A549 (cell line): Measurements from ENCODE around the gene ZSWIM1. TPM values are rescaled to one million over a fixed set of nuclear protein-coding genes. Genes with fewer than 3 reads are reported as not detected.
A peak's percentile ranks its signal among the peaks of the same experiment; 100 is the strongest.

Experiments
- ATAC-seq, 2 experiments: fragments of 200-7000 bp in 1 of 2; fragments of >200 bp in 1 of 2; cut with Nextera tagmentation in 1 of 2; cut with Tn5 transposase in 1 of 2; 3 replicates each; pipeline versions ENCODE4 v1.8.0 to v1.9.1; 2018 to 2020; ENCODE audit warnings: mild to moderate bottlenecking in 1 of 2, moderate library complexity in 1 of 2
- CTCF ChIA-PET: fragments of 300-600 bp; sonication (Branson Sonifier 250); formaldehyde crosslinking; extraction: SDS; loops from one replicate; lab custom pipeline; 2021; ENCODE audit warnings: antibody characterized with exemption, inconsistent platforms; lab: Yijun Ruan, JAX
- POLR2A ChIA-PET: fragments of 350-600 bp; formaldehyde crosslinking; extraction: SDS; loops from one replicate; lab custom pipeline; 2021; ENCODE audit warnings: antibody characterized with exemption, inconsistent platforms; lab: Yijun Ruan, JAX
- DNase-seq, 2 experiments: peaks; one replicate each; pipeline versions ENCODE4 v3.0.0 to v3.0.0-alpha.2; 2011 to 2016; ENCODE audit warnings: low read depth in 1 of 2, low spot score in 1 of 2
- FAIRE-seq: peaks from 2 replicates; lab custom pipeline; 2011; peaks lifted over from hg19 to GRCh38; lab: Jason Lieb, UNC
- H3K27ac ChIP-seq, 2 experiments: fragments of >200 bp; sonication (Bioruptor Twin); formaldehyde crosslinking; 3 replicates each; pipeline ENCODE4 v1.5.1; 2016 to 2017
- H3K4me1 ChIP-seq: fragments of >200 bp; sonication (Bioruptor Twin); formaldehyde crosslinking; 3 replicates; pipeline ENCODE4 v1.6.1; 2016
- H3K4me2 ChIP-seq: fragments of >200 bp; sonication (Bioruptor Twin); formaldehyde crosslinking; 3 replicates; pipeline ENCODE4 v1.6.1; 2016
- H3K4me3 ChIP-seq: fragments of >200 bp; sonication (Bioruptor Twin); formaldehyde crosslinking; 3 replicates; pipeline ENCODE4 v1.5.1; 2016
- H3K9me3 ChIP-seq: fragments of >200 bp; sonication (Bioruptor Twin); formaldehyde crosslinking; 3 replicates; pipeline ENCODE4 v1.6.1; 2016
- CBX8 ChIP-seq: fragments of 200-600 bp; sonication (generic); IDR thresholded peaks from 2 replicates; pipeline ENCODE4 v1.6.1; 2016
- CEBPB ChIP-seq, 2 experiments: fragments of >200 bp in 1 of 2; sonication (Bioruptor Twin) in 1 of 2; formaldehyde crosslinking in 1 of 2; IDR thresholded peaks; 2 replicates each; pipeline ENCODE4 v1.6.1; 2012 to 2016
- CHD2 ChIP-seq: fragments of 150-350 bp; IDR thresholded peaks from 2 replicates; pipeline ENCODE4 v1.6.1; 2014; ENCODE audit warnings: low read length; ENCODE audit not compliant: partially characterized antibody
- EHMT2 ChIP-seq: fragments of 200-600 bp; sonication (generic); IDR thresholded peaks from 2 replicates; pipeline ENCODE4 v1.6.1; 2016; ENCODE audit warnings: antibody characterized with exemption, low read depth, mild to moderate bottlenecking, moderate library complexity
- EP300 ChIP-seq, 2 experiments: fragments of >200 bp; sonication (Bioruptor Twin); formaldehyde crosslinking; IDR thresholded peaks; 2 replicates in 1 of 2; 3 replicates in 1 of 2; pipeline ENCODE4 v1.6.1; 2016 to 2017
- FOXS1 ChIP-seq: fragments of 250-450 bp; sonication (Bioruptor Pico); IDR thresholded peaks from 2 replicates; pipeline ENCODE4 v1.5.0; 2020; ENCODE audit warnings: mild to moderate bottlenecking, moderate library complexity
- HEYL ChIP-seq: fragments of 250-450 bp; sonication (Bioruptor Pico); IDR thresholded peaks from 2 replicates; pipeline ENCODE4 v1.8.0; 2021; ENCODE audit warnings: mild to moderate bottlenecking, moderate library complexity
- HOXB13 ChIP-seq: fragments of 250-450 bp; sonication (Bioruptor Pico); IDR thresholded peaks from 2 replicates; pipeline ENCODE4 v1.5.0; 2020; ENCODE audit warnings: low read depth, mild to moderate bottlenecking, moderate library complexity
- HOXB5 ChIP-seq: fragments of 250-450 bp; sonication (Bioruptor Pico); IDR thresholded peaks from 2 replicates; pipeline ENCODE4 v1.5.0; 2020; ENCODE audit warnings: mild to moderate bottlenecking, moderate library complexity
- JUN ChIP-seq, 2 experiments: fragments of >200 bp; sonication (Bioruptor Twin); formaldehyde crosslinking; IDR thresholded peaks; 2 replicates in 1 of 2; 3 replicates in 1 of 2; pipeline ENCODE4 v1.6.1; 2016 to 2017
- KDM1A ChIP-seq: fragments of 200-600 bp; sonication (generic); IDR thresholded peaks from 2 replicates; pipeline ENCODE4 v1.6.1; 2016; ENCODE audit warnings: low read depth, mild to moderate bottlenecking
- KDM5A ChIP-seq: fragments of 200-600 bp; sonication (generic); IDR thresholded peaks from 2 replicates; pipeline ENCODE4 v1.6.1; 2016; ENCODE audit warnings: antibody characterized with exemption, mild to moderate bottlenecking
- ZC3H11A ChIP-seq: fragments of 450-650 bp; IDR thresholded peaks from 2 replicates; pipeline ENCODE4 v1.6.1; 2014; ENCODE audit warnings: antibody characterized with exemption, mild to moderate bottlenecking
- WGBS: methylation state at CpG from one replicate; pipeline ENCODE4 v1.1.6; 2017; ENCODE audit errors: missing lambda C conversion rate; 5-methylcytosine and 5-hydroxymethylcytosine counted together
- polyA plus RNA-seq, 4 experiments: library from polyadenylated mRNA; depleted of rRNA in 3 of 4; stranded (reverse); fragments of >200 nt; fragmentation: RNase III in 1 of 4; extraction: RNeasy Plus Mini Kit Qiagen cat#74134 plus additional on column Dnase treatment in 1 of 4; gene quantifications; 2 replicates in 3 of 4; 3 replicates in 1 of 4; pipeline ENCODE4 v1.2.3, GENCODE V29; 2011 to 2017
- TF ChIP-seq, protein P1 (sequence below): fragments of 200-600 bp; sonication (generic); IDR thresholded peaks from 2 replicates; pipeline ENCODE4 v1.6.1; 2016; ENCODE audit warnings: antibody characterized with exemption, mild to moderate bottlenecking, moderate library complexity
- TF ChIP-seq, protein P2 (sequence below): fragments of >200 bp; sonication (Bioruptor Twin); formaldehyde crosslinking; IDR thresholded peaks from 3 replicates; pipeline ENCODE4 v1.5.1; 2016

Gene ZSWIM1
- polyA plus RNA-seq, 2 of the 4 experiments (the other 2 are of a cell fraction), result 4.7 to 6.6 TPM

GRCh38 chr20:45910670-45911485 is 29.9 kb downstream of the ZSWIM1 start:
- peak; percentile 80 for TF ChIP-seq CHD2
- TF ChIP-seq CEBPB (IDR thresholded peaks at IDR 0.05), result peak; percentile 12 to 70; a peak in 2 of 4 replicates
- TF ChIP-seq, protein P1, sequence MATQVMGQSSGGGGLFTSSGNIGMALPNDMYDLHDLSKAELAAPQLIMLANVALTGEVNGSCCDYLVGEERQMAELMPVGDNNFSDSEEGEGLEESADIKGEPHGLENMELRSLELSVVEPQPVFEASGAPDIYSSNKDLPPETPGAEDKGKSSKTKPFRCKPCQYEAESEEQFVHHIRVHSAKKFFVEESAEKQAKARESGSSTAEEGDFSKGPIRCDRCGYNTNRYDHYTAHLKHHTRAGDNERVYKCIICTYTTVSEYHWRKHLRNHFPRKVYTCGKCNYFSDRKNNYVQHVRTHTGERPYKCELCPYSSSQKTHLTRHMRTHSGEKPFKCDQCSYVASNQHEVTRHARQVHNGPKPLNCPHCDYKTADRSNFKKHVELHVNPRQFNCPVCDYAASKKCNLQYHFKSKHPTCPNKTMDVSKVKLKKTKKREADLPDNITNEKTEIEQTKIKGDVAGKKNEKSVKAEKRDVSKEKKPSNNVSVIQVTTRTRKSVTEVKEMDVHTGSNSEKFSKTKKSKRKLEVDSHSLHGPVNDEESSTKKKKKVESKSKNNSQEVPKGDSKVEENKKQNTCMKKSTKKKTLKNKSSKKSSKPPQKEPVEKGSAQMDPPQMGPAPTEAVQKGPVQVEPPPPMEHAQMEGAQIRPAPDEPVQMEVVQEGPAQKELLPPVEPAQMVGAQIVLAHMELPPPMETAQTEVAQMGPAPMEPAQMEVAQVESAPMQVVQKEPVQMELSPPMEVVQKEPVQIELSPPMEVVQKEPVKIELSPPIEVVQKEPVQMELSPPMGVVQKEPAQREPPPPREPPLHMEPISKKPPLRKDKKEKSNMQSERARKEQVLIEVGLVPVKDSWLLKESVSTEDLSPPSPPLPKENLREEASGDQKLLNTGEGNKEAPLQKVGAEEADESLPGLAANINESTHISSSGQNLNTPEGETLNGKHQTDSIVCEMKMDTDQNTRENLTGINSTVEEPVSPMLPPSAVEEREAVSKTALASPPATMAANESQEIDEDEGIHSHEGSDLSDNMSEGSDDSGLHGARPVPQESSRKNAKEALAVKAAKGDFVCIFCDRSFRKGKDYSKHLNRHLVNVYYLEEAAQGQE, result peak; percentile 61
- no peak for TF ChIP-seq KDM1A
- TF ChIP-seq JUN (IDR thresholded peaks at IDR 0.05), result peak in 1 of 2 experiments; percentile 17; a peak in 1 of 5 replicates
- DNase-seq (peak; percentile 87 to 99), FAIRE-seq (no peak), ATAC-seq (peak; percentile 88 to 96)
- POLR2A ChIA-PET, result interaction anchor here (1.0 to 1.2 kb wide), 2 partner anchors 11 to 24 kb away, joined by 4 to 8 read pairs; no protein-coding TSS in a partner anchor
- peaks cover 16% of the 10 kb centered on the region for H3K4me1 ChIP-seq
- WGBS, result 20% methylated on average over 28 of the region's 43 CpGs
- H3K9me3 ChIP-seq, result no peaks in the 10 kb centered on the region
- H3K27ac ChIP-seq, result peak overlapping the region; percentile 55 to 79
- CTCF ChIA-PET, result interaction anchor here (0.6 to 1.6 kb wide), 2 partner anchors 13 to 1781 kb away, joined by 3 to 6 read pairs; no protein-coding TSS in a partner anchor
- peak overlapping the region; percentile 33; the same call in 2 of the 3 replicates for H3K4me3 ChIP-seq
- H3K4me2 ChIP-seq, result peak overlapping the region; percentile 69

DNA sequence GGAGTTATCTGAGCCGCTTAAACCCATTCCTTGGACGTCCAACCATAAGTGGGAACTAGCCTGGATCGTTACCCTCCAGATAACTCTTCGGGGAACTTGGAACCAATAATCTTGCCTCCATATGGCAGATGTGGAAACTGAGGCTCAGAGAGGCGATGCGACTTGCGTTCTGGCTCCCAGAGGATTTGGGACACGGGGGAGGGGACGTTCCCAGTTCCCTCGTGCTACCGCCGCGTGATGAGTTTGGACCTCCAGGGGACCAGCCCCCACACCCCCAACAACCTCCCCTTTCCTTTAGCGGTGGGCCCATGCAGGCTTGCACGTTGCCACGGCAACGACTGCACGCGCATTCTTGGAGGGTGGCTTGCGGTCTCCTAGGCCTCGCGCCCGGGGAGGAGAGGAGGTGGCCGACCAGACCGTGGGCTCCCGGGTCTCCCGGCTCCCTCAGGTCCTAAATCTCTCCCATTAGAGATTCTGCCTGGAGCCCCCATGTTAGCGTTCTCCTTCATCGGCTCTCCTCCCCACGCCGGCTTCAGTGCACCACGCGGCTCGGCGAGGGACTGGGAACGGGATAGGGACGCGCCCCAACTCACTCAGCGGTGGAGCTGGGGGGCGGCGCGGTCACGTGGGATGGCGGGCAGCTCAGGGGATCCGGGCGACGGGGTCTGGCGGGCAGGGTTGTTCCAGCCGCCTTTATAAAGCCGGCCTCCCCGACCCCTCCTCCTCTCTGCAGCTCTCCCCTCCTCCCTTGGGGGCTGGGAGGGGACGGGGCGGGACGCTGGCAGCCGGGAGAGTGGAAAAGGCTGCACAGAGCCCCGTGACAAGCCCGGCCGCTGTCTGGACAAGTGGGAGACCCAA is 30.7 kb downstream of the ZSWIM1 start, which contains the start of gene PLTP:
Gene PLTP (minus strand): TSS at position 670 of the 858 bp plus-strand sequence. CDS start 703 bp downstream, outside the sequence.
- no peak for TF ChIP-seq EHMT2
- no peak for TF ChIP-seq CEBPB (IDR thresholded peaks at IDR 0.05)
- TF ChIP-seq CBX8, result no peak
- TF ChIP-seq HOXB5 (CRISPR knock-in tag), result no peak
- TF ChIP-seq FOXS1 (CRISPR knock-in tag), result no peak
- TF ChIP-seq KDM5A, result no peak
- TF ChIP-seq EP300 (IDR thresholded peaks at IDR 0.05), result no peak
- no peak for TF ChIP-seq ZC3H11A
- TF ChIP-seq HOXB13 (CRISPR knock-in tag), result no peak
- no peak for TF ChIP-seq HEYL (CRISPR knock-in tag)
- TF ChIP-seq, protein P2, sequence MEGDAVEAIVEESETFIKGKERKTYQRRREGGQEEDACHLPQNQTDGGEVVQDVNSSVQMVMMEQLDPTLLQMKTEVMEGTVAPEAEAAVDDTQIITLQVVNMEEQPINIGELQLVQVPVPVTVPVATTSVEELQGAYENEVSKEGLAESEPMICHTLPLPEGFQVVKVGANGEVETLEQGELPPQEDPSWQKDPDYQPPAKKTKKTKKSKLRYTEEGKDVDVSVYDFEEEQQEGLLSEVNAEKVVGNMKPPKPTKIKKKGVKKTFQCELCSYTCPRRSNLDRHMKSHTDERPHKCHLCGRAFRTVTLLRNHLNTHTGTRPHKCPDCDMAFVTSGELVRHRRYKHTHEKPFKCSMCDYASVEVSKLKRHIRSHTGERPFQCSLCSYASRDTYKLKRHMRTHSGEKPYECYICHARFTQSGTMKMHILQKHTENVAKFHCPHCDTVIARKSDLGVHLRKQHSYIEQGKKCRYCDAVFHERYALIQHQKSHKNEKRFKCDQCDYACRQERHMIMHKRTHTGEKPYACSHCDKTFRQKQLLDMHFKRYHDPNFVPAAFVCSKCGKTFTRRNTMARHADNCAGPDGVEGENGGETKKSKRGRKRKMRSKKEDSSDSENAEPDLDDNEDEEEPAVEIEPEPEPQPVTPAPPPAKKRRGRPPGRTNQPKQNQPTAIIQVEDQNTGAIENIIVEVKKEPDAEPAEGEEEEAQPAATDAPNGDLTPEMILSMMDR, result no peak
- Histone ChIP-seq H3K9me3 (no peaks in the 10 kb centered on the region), H3K4me3 (peak within 1 kb of the TSS; percentile 33; the same call in 2 of the 3 replicates), H3K4me1 (peaks cover 11% of the 10 kb centered on the region; the same call in 2 of the 3 replicates), H3K4me2 (peak within 1 kb of the TSS; percentile 69), H3K27ac (peak within 1 kb of the TSS; percentile 55 to 79)
- POLR2A ChIA-PET, result interaction anchor here (1.0 kb wide), 1 partner anchor 12 kb away, joined by 4 read pairs; no protein-coding TSS in a partner anchor
- no peak for DNase-seq
- CTCF ChIA-PET, result interaction anchor here (1.6 kb wide), 1 partner anchor 12 kb away, joined by 6 read pairs; no protein-coding TSS in a partner anchor
- ATAC-seq, result no peak
- FAIRE-seq, result no peak
- WGBS, result 85% methylated on average over 57 of the region's 58 CpGs
